ENCODE results near the gene SMIM35. TPM values are rescaled to one million over a fixed set of nuclear protein-coding genes. Genes with fewer than 3 reads are reported as not detected.
A peak's percentile ranks its signal among the peaks of the same experiment; 100 is the strongest.
"Not testable (repeated sequence)": the region's sequence is repeated elsewhere in the genome, so short reads cannot be mapped to it uniquely, and the experiment has no call there.

The SMIM35 gene
- total RNA-seq, 1 donor from 2014 or later = not detected

GRCh38 chr11:118016104-118016503 is 70.7 kb downstream of the SMIM35 start:
- Histone ChIP-seq H3K9me3 (ENCODE audit: control insufficient read depth in 3 of 3, low read length in 3 of 3) (peaks cover 0 to 3% (median 0%) of the 10 kb centered on the region in 3 donors), H3K36me3 (ENCODE audit: control insufficient read depth in 3 of 3, insufficient read depth in 3 of 3, low read length in 3 of 3) (no peaks in the 10 kb centered on the region), H3K27me3 (ENCODE audit: control insufficient read depth in 3 of 3, insufficient read depth in 3 of 3, low read length in 3 of 3) (peaks cover 0 to 16% (median 12%) of the 10 kb centered on the region in 3 donors), H3K27ac (ENCODE audit: low read depth, low read length) (no peak overlapping the region), H3K4me3 (ENCODE audit: low read length in 3 of 3) (no peak overlapping the region), H3K9ac (ENCODE audit: low read depth in 1 of 3, low read length in 3 of 3) (no peak overlapping the region), H3K4me1 (ENCODE audit: control insufficient read depth in 3 of 3, insufficient read depth in 3 of 3, low read length in 3 of 3) (peaks cover 0 to 4% (median 0%) of the 10 kb centered on the region in 3 donors)

DNA sequence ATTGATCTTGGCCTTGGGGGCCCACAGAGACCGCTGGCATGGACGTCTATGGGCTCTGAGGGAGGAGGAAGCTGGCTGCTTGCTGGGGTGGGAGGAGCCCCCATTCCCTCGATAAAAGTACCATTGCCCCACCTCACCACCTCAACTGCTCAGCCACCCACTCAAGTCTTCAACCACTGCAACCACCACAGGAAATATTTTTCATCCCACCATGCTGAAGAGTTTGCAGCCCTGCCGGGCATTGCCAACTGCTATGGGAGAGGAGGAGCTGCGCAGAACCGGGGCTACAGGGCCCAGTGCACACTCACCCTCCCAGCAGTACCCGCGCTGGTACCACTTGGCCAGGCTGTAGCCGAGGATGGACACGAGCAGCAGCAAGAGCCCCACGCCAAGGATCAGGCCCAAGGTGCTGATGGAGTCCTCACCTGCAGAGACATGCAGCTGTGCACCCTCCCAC is 71.3 kb downstream of the SMIM35 start:
- H3K4me1 ChIP-seq (ENCODE audit: control insufficient read depth in 3 of 3, insufficient read depth in 3 of 3, low read length in 3 of 3) = peaks cover 0 to 4% (median 2%) of the 10 kb centered on the region in 3 donors
- no peak overlapping the region for H3K4me3 ChIP-seq (ENCODE audit: low read length in 3 of 3)
- peaks cover 0 to 16% (median 14%) of the 10 kb centered on the region in 3 donors for H3K27me3 ChIP-seq (ENCODE audit: control insufficient read depth in 3 of 3, insufficient read depth in 3 of 3, low read length in 3 of 3)
- no peak overlapping the region for H3K9ac ChIP-seq (ENCODE audit: low read depth in 1 of 3, low read length in 3 of 3)
- no peak overlapping the region for H3K27ac ChIP-seq (ENCODE audit: low read depth, low read length)
- H3K36me3 ChIP-seq (ENCODE audit: control insufficient read depth in 3 of 3, insufficient read depth in 3 of 3, low read length in 3 of 3) = no peaks in the 10 kb centered on the region
- H3K9me3 ChIP-seq (ENCODE audit: control insufficient read depth in 3 of 3, low read length in 3 of 3) = peaks cover 0 to 3% (median 0%) of the 10 kb centered on the region in 3 donors

GRCh38 chr11:118014022-118014421 is 72.7 kb downstream of the SMIM35 start:
- H3K4me1 ChIP-seq (ENCODE audit: control insufficient read depth in 3 of 3, insufficient read depth in 3 of 3, low read length in 3 of 3) = peaks cover 0 to 4% (median 3%) of the 10 kb centered on the region in 3 donors
- H3K27ac ChIP-seq (ENCODE audit: low read depth, low read length) = no peak overlapping the region
- no peaks in the 10 kb centered on the region for H3K9me3 ChIP-seq (ENCODE audit: control insufficient read depth in 3 of 3, low read length in 3 of 3)
- no peak overlapping the region for H3K4me3 ChIP-seq (ENCODE audit: low read length in 3 of 3)
- no peaks in the 10 kb centered on the region for H3K36me3 ChIP-seq (ENCODE audit: control insufficient read depth in 3 of 3, insufficient read depth in 3 of 3, low read length in 3 of 3)
- H3K9ac ChIP-seq (ENCODE audit: low read depth in 1 of 3, low read length in 3 of 3) = no peak overlapping the region
- H3K27me3 ChIP-seq (ENCODE audit: control insufficient read depth in 3 of 3, insufficient read depth in 3 of 3, low read length in 3 of 3) = peaks cover 0 to 16% (median 10%) of the 10 kb centered on the region in 3 donors

- Histone ChIP-seq H3K27me3 (ENCODE audit: control insufficient read depth in 3 of 3, insufficient read depth in 3 of 3, low read length in 3 of 3) (peaks cover 0 to 14% (median 10%) of the 10 kb centered on the region in 3 donors), H3K27ac (ENCODE audit: low read depth, low read length) (peak overlapping the region; percentile 50), H3K9ac (ENCODE audit: low read depth in 1 of 3, low read length in 3 of 3) (peak overlapping the region in 1 of 3 donors; percentile 8), H3K36me3 (ENCODE audit: control insufficient read depth in 3 of 3, insufficient read depth in 3 of 3, low read length in 3 of 3) (no peaks in the 10 kb centered on the region), H3K4me1 (ENCODE audit: control insufficient read depth in 3 of 3, insufficient read depth in 3 of 3, low read length in 3 of 3) (peaks cover 0 to 4% (median 3%) of the 10 kb centered on the region in 3 donors), H3K9me3 (ENCODE audit: control insufficient read depth in 3 of 3, low read length in 3 of 3) (no peaks in the 10 kb centered on the region), H3K4me3 (ENCODE audit: low read length in 3 of 3) (no peak overlapping the region)
Measured at GRCh38 chr11:118012083-118012669, 74.6 kb downstream of the SMIM35 start.

- no peak overlapping the region for H3K9ac ChIP-seq (ENCODE audit: low read depth in 1 of 3, low read length in 3 of 3)
- H3K4me1 ChIP-seq (ENCODE audit: control insufficient read depth in 3 of 3, insufficient read depth in 3 of 3, low read length in 3 of 3) = peaks cover 0 to 6% (median 3%) of the 10 kb centered on the region in 3 donors
- peak overlapping the region; percentile 51 for H3K27ac ChIP-seq (ENCODE audit: low read depth, low read length)
- peaks cover 0 to 14% (median 10%) of the 10 kb centered on the region in 3 donors for H3K27me3 ChIP-seq (ENCODE audit: control insufficient read depth in 3 of 3, insufficient read depth in 3 of 3, low read length in 3 of 3)
- no peaks in the 10 kb centered on the region for H3K36me3 ChIP-seq (ENCODE audit: control insufficient read depth in 3 of 3, insufficient read depth in 3 of 3, low read length in 3 of 3)
- no peaks in the 10 kb centered on the region for H3K9me3 ChIP-seq (ENCODE audit: control insufficient read depth in 3 of 3, low read length in 3 of 3)
- H3K4me3 ChIP-seq (ENCODE audit: low read length in 3 of 3) = no peak overlapping the region
Measured at GRCh38 chr11:118010738-118011461, 75.9 kb downstream of the SMIM35 start.

DNA sequence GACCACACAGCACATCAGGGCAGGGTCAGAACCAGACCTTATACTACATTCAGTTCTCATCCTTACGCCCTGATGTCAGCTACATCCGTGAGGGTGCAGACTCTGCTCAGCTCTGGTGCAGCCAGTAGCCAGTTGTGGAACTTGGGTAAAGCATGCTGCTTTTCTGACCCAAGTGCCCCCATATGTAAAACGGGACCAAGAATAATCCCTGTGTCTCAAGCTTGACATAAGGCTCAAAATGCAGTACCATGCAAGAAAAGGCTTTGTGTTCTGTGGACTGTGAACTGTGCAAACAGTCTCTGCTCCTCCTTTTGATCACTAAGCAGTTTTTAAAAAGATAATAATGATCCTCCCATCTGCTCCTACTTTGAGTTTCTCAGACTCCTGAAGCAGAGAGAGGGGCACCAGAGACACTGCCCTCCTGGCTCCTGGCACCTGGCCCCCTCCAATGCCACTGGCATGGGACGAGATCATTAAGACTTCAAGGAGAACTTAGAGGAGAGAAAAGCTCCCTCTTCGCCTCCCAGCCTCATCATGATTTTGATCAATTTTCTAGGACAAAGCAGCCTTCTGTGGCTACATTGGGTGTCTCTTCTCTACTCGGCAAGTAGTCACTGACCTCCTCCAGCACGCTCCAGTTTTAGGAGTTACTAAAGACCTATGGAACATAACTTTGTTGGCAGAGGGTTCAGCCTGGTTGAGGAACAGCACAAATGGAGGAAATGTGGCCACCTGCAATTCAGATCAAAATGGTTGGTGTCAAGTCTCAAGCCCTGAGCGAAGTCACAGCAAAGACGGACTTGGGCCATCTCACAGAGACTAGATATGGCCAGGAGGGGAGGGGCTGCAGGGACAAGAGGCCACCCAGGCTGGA is 76.7 kb downstream of the SMIM35 start:
- H3K27ac ChIP-seq (ENCODE audit: low read depth, low read length) = peak overlapping the region; percentile 51

GRCh38 chr11:118008271-118008911 is 78.4 kb downstream of the SMIM35 start:
- Histone ChIP-seq H3K27me3 (ENCODE audit: control insufficient read depth in 3 of 3, insufficient read depth in 3 of 3, low read length in 3 of 3) (peaks cover 0 to 9% (median 6%) of the 10 kb centered on the region in 3 donors), H3K9me3 (ENCODE audit: control insufficient read depth in 3 of 3, low read length in 3 of 3) (no peaks in the 10 kb centered on the region), H3K4me1 (ENCODE audit: control insufficient read depth in 3 of 3, insufficient read depth in 3 of 3, low read length in 3 of 3) (peaks cover 0 to 11% (median 3%) of the 10 kb centered on the region in 3 donors), H3K9ac (ENCODE audit: low read depth in 1 of 3, low read length in 3 of 3) (no peak overlapping the region), H3K27ac (ENCODE audit: low read depth, low read length) (peak overlapping the region; percentile 47), H3K4me3 (ENCODE audit: low read length in 3 of 3) (no peak overlapping the region), H3K36me3 (ENCODE audit: control insufficient read depth in 3 of 3, insufficient read depth in 3 of 3, low read length in 3 of 3) (no peaks in the 10 kb centered on the region)

More for the DNA sequence above, 76.7 kb downstream of the SMIM35 start:
- Histone ChIP-seq H3K4me3 (ENCODE audit: low read length in 3 of 3) (no peak overlapping the region), H3K9me3 (ENCODE audit: control insufficient read depth in 3 of 3, low read length in 3 of 3) (no peaks in the 10 kb centered on the region), H3K9ac (ENCODE audit: low read depth in 1 of 3, low read length in 3 of 3) (no peak overlapping the region), H3K4me1 (ENCODE audit: control insufficient read depth in 3 of 3, insufficient read depth in 3 of 3, low read length in 3 of 3) (peaks cover 0 to 11% (median 3%) of the 10 kb centered on the region in 3 donors), H3K36me3 (ENCODE audit: control insufficient read depth in 3 of 3, insufficient read depth in 3 of 3, low read length in 3 of 3) (no peaks in the 10 kb centered on the region), H3K27me3 (ENCODE audit: control insufficient read depth in 3 of 3, insufficient read depth in 3 of 3, low read length in 3 of 3) (peaks cover 0 to 8% (median 6%) of the 10 kb centered on the region in 3 donors)

DNA sequence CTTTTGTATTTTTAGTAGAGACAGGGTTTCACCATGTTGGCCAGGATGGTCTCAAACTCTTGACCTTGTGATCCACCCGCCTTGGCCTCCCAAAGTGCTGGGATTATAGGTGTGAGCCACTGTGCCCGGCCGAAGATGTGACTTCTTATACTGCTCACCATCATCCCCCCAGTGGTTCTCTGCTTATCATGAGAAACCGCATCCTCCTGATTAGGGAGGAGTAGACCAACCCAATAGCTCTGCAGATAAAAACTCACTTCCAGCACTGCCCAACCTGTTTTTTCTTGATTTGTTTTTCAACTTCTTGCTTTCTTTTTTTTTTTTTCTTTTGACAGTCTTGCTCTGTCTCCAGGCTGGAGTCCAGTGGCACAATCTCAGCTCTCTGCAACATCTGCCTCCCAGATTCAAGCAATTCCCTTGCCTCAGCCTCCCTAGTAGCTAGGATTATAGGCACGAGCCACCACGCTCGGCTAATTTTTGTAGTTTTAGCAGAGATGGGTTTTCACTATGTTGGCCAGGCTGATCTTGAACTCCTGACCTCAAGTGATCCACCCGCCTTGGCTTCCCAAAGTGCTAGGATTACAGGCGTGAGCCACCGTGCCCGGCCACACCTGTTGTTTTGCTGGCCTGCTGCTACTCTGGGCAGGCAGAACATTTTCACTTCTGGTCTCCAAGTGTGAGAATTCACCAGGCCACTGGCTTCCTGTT is 79.0 kb downstream of the SMIM35 start:
- not testable (repeated sequence) for H3K4me1 ChIP-seq (ENCODE audit: control insufficient read depth in 3 of 3, insufficient read depth in 3 of 3, low read length in 3 of 3); H3K9ac ChIP-seq (ENCODE audit: low read depth in 1 of 3, low read length in 3 of 3); H3K4me3 ChIP-seq (ENCODE audit: low read length in 3 of 3); H3K36me3 ChIP-seq (ENCODE audit: control insufficient read depth in 3 of 3, insufficient read depth in 3 of 3, low read length in 3 of 3); H3K9me3 ChIP-seq (ENCODE audit: control insufficient read depth in 3 of 3, low read length in 3 of 3); H3K27me3 ChIP-seq (ENCODE audit: control insufficient read depth in 3 of 3, insufficient read depth in 3 of 3, low read length in 3 of 3)
- peak overlapping the region; percentile 47 for H3K27ac ChIP-seq (ENCODE audit: low read depth, low read length)

DNA sequence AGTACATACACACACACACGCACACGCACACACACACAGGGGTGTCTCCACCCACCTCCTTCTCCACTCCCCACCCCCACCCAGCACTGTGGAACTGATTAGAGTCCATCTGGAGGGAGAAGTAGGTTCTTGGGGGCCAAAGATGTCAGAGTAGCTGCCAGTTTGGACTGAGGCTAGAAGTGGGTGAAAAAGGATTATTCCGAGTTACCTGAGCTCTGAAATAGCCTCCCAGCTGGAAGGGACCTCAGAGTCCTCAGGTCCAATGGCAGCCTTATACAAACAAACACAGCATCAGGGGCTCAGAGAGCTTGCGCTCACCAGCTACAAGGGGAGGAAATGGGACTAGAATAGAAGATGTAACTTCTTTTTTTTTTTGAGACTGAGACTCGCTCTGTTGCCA is 79.7 kb downstream of the SMIM35 start:
- H3K36me3 ChIP-seq (ENCODE audit: control insufficient read depth in 3 of 3, insufficient read depth in 3 of 3, low read length in 3 of 3) = no peaks in the 10 kb centered on the region
- peaks cover 0 to 10% (median 3%) of the 10 kb centered on the region in 3 donors for H3K4me1 ChIP-seq (ENCODE audit: control insufficient read depth in 3 of 3, insufficient read depth in 3 of 3, low read length in 3 of 3)
- no peak overlapping the region for H3K9ac ChIP-seq (ENCODE audit: low read depth in 1 of 3, low read length in 3 of 3)
- H3K27ac ChIP-seq (ENCODE audit: low read depth, low read length) = peak overlapping the region; percentile 47
- H3K9me3 ChIP-seq (ENCODE audit: control insufficient read depth in 3 of 3, low read length in 3 of 3) = no peaks in the 10 kb centered on the region
- peaks cover 0 to 6% (median 2%) of the 10 kb centered on the region in 3 donors for H3K27me3 ChIP-seq (ENCODE audit: control insufficient read depth in 3 of 3, insufficient read depth in 3 of 3, low read length in 3 of 3)
- H3K4me3 ChIP-seq (ENCODE audit: low read length in 3 of 3) = no peak overlapping the region
